ENCODE data around the gene MT3. TPM values are rescaled to one million over a fixed set of nuclear protein-coding genes. Genes with fewer than 3 reads are reported as not detected.

MT3 gene
- total RNA-seq, 4 donors from 2014 or later = 1.2 TPM; not detected in 3

- no peak for TF ChIP-seq POLR2A (IDR thresholded peaks at IDR 0.05)
- no peak for TF ChIP-seq CTCF (IDR thresholded peaks at IDR 0.05)
- intact Hi-C loops (cut with DNase I; ENCODE audit: low total_unique reads) = no loop called here
- DNase-seq (ENCODE audit: low spot score in 2 of 2) = no peak
- H3K4me3 ChIP-seq (ENCODE audit: low read depth, poor library complexity, severe bottlenecking) = no peak overlapping the region
These were observed 40.2 kb upstream of the MT3 start for GRCh38 chr16:56549161-56549560.

GRCh38 chr16:56549744-56550385, 39.5 kb upstream of the MT3 start:
- H3K4me3 ChIP-seq (ENCODE audit: low read depth, poor library complexity, severe bottlenecking) = no peak overlapping the region
- WGBS, 2 donors = 72 to 78% methylated on average over 5 of the region's 5 CpGs
- DNase-seq (ENCODE audit: low spot score in 2 of 2) = no peak
- intact Hi-C loops (cut with DNase I; ENCODE audit: low total_unique reads) = no loop called here
- TF ChIP-seq CTCF (IDR thresholded peaks at IDR 0.05) = no peak

- intact Hi-C loops (cut with DNase I; ENCODE audit: low total_unique reads) = no loop called here
These were observed 37.3 kb upstream of the MT3 start for GRCh38 chr16:56551796-56552738.

GRCh38 chr16:56554441-56554840, 34.9 kb upstream of the MT3 start:
- 89 to 91% methylated on average over 10 of the region's 10 CpGs for WGBS, 2 donors
- DNase-seq (ENCODE audit: low spot score in 2 of 2) = no peak
- intact Hi-C loops (cut with DNase I; ENCODE audit: low total_unique reads) = no loop called here
- no peak overlapping the region for H3K4me3 ChIP-seq (ENCODE audit: low read depth, poor library complexity, severe bottlenecking)
- no peak for TF ChIP-seq POLR2A (IDR thresholded peaks at IDR 0.05)
- TF ChIP-seq CTCF (IDR thresholded peaks at IDR 0.05) = no peak

More at GRCh38 chr16:56551796-56552738, 37.3 kb upstream of the MT3 start:
- no peak overlapping the region for H3K4me3 ChIP-seq (ENCODE audit: low read depth, poor library complexity, severe bottlenecking)
- TF ChIP-seq POLR2A (IDR thresholded peaks at IDR 0.05) (no peak), CTCF (IDR thresholded peaks at IDR 0.05) (no peak)
- DNase-seq (ENCODE audit: low spot score in 2 of 2) = peak; percentile 26 to 70
- WGBS, 2 donors = 28 to 29% methylated on average over 11 of the region's 11 CpGs

GRCh38 chr16:56558024-56558747, 31.1 kb upstream of the MT3 start:
- H3K4me3 ChIP-seq (ENCODE audit: low read depth, poor library complexity, severe bottlenecking) = no peak overlapping the region
- DNase-seq (ENCODE audit: low spot score in 2 of 2) = no peak
- 39 to 40% methylated on average over 8 of the region's 8 CpGs for WGBS, 2 donors
- TF ChIP-seq CTCF (IDR thresholded peaks at IDR 0.05) (no peak), POLR2A (IDR thresholded peaks at IDR 0.05) (no peak)
- intact Hi-C loops (cut with DNase I; ENCODE audit: low total_unique reads) = no loop called here

Measured in lower leg skin (tissue), 4 donors.